H1 (cell line): Measurements from ENCODE around the gene TYK2.

ENCODE experiments used
- CTCF ChIP-seq, 3 experiments: IDR thresholded peaks; 1 replicate in 2 of 3; 2 replicates in 1 of 3; pipeline versions ENCODE4 v1.5.1 to v1.6.1; 2011; ENCODE audit warnings: low read length in 3 of 3, mild to moderate bottlenecking in 3 of 3, inconsistent platforms in 2 of 3, low read depth in 1 of 3, moderate library complexity in 1 of 3; ENCODE audit not compliant: insufficient read depth in 1 of 3; ENCODE audit errors: control extremely low read depth in 1 of 3
- EP300 ChIP-seq, 2 experiments: IDR thresholded peaks; 1 replicate in 1 of 2; 2 replicates in 1 of 2; pipeline ENCODE4 v1.6.1; 2011 to 2012; ENCODE audit warnings: low read depth in 2 of 2, low read length in 2 of 2, mild to moderate bottlenecking in 2 of 2, borderline replicate concordance in 1 of 2, inconsistent platforms in 1 of 2, moderate library complexity in 1 of 2
- EZH2 ChIP-seq: fragments of 200-600 bp; sonication (generic); IDR thresholded peaks from 2 replicates; pipeline ENCODE4 v1.7.1; 2012; ENCODE audit warnings: low read depth, mild to moderate bottlenecking, moderate library complexity, low read length, inconsistent platforms; ENCODE audit not compliant: severe bottlenecking
- POLR2AphosphoS5 ChIP-seq: IDR thresholded peaks from 2 replicates; pipeline ENCODE4 v1.6.1; 2011; ENCODE audit warnings: low read depth, low read length

GRCh38 chr19:10334588-10335351 is 45.6 kb downstream of the TYK2 start:
- TF ChIP-seq CTCF (IDR thresholded peaks at IDR 0.05; ENCODE audit: control extremely low read depth in 1 of 3, insufficient read depth in 1 of 3, low read depth in 1 of 3, low read length in 3 of 3) (0 out of 4 replicates have a peak, but pooled peaks of 1 of the 3 experiments have one; percentile 10), POLR2AphosphoS5 (no peak), EZH2 (no peak), EP300 (IDR thresholded peaks at IDR 0.05; ENCODE audit: borderline replicate concordance in 1 of 2, low read depth in 2 of 2, low read length in 2 of 2) (no peak)
